GM23338 (cell line): ENCODE data around the gene POLA2. TPM values are rescaled to one million over a fixed set of nuclear protein-coding genes. Genes with fewer than 3 reads are reported as not detected.

Experiments
- ATAC-seq: fragments of 200-7000 bp; cut with Tn5 transposase; 3 replicates; pipeline ENCODE4 v1.9.1; 2020
- DNase-seq: peaks from one replicate; pipeline ENCODE4 v3.0.0-alpha.2; 2015; ENCODE audit warnings: low spot score
- H2AFZ ChIP-seq: fragments of 200-600 bp; sonication (generic); 2 replicates; pipeline ENCODE4 v1.8.0; 2016; ENCODE audit warnings: antibody characterized with exemption, mild to moderate bottlenecking, moderate library complexity
- H3F3A ChIP-seq: fragments of 200-600 bp; sonication (generic); replicated peaks from 2 replicates; pipeline ENCODE4 v1.8.0; 2017; ENCODE audit warnings: antibody characterized with exemption, mixed run types, low read depth
- H3K27ac ChIP-seq: fragments of 200-600 bp; sonication (generic); 2 replicates; pipeline ENCODE4 v1.6.1; 2016; ENCODE audit warnings: low read depth
- H3K27me3 ChIP-seq: fragments of 200-600 bp; sonication (generic); 2 replicates; pipeline ENCODE4 v1.8.0; 2016; ENCODE audit warnings: mild to moderate bottlenecking, mixed run types, moderate library complexity; ENCODE audit not compliant: insufficient read depth
- H3K36me3 ChIP-seq: fragments of 200-600 bp; sonication (generic); 2 replicates; pipeline ENCODE4 v1.8.0; 2016; ENCODE audit warnings: mild to moderate bottlenecking; ENCODE audit not compliant: insufficient read depth
- H3K4me1 ChIP-seq: fragments of 200-600 bp; sonication (generic); 2 replicates; pipeline ENCODE4 v1.8.0; 2016; ENCODE audit warnings: mild to moderate bottlenecking, moderate library complexity; ENCODE audit not compliant: insufficient read depth
- H3K4me2 ChIP-seq: fragments of 200-600 bp; sonication (generic); 2 replicates; pipeline ENCODE4 v1.7.1; 2017; ENCODE audit warnings: mixed run types
- H3K4me3 ChIP-seq: fragments of 200-600 bp; sonication (generic); 2 replicates; pipeline ENCODE4 v1.6.1; 2016; ENCODE audit warnings: mixed run types
- H3K79me2 ChIP-seq: fragments of 200-600 bp; sonication (generic); replicated peaks from 2 replicates; pipeline ENCODE4 v1.8.0; 2017; ENCODE audit warnings: mild to moderate bottlenecking; ENCODE audit not compliant: insufficient read depth
- H3K9me2 ChIP-seq: fragments of 200-600 bp; sonication (generic); 2 replicates; pipeline ENCODE4 v1.8.0; 2017; ENCODE audit not compliant: insufficient read depth
- H4K20me1 ChIP-seq: fragments of 200-600 bp; sonication (generic); replicated peaks from 2 replicates; pipeline ENCODE4 v1.8.0; 2017; ENCODE audit warnings: mild to moderate bottlenecking; ENCODE audit not compliant: insufficient read depth
- H3K27ac Mint-ChIP-seq: 2 replicates; pipeline ENCODE4 v1.8.0; 2020; ENCODE audit warnings: inconsistent platforms, mild to moderate bottlenecking, moderate library complexity, mixed read lengths
- H3K27me3 Mint-ChIP-seq: 3 replicates; pipeline ENCODE4 v1.8.0; 2022; ENCODE audit warnings: low read depth, mild to moderate bottlenecking, moderate library complexity, mixed read lengths, inconsistent platforms; ENCODE audit not compliant: insufficient read depth, poor library complexity
- H3K36me3 Mint-ChIP-seq: 3 replicates; pipeline ENCODE4 v1.8.0; 2021; ENCODE audit warnings: low read depth, mild to moderate bottlenecking, inconsistent platforms, moderate library complexity, mixed read lengths
- H3K4me1 Mint-ChIP-seq: 3 replicates; pipeline ENCODE4 v1.8.0; 2020; ENCODE audit warnings: mild to moderate bottlenecking, inconsistent platforms, mixed read lengths
- H3K4me3 Mint-ChIP-seq: 3 replicates; pipeline ENCODE4 v1.8.0; 2021; ENCODE audit warnings: moderate library complexity, mild to moderate bottlenecking, inconsistent platforms, mixed read lengths
- H3K9me3 Mint-ChIP-seq: 3 replicates; pipeline ENCODE4 v1.8.0; 2020; ENCODE audit warnings: moderate library complexity, mild to moderate bottlenecking, inconsistent platforms, mixed read lengths
- EZH2 ChIP-seq: fragments of 200-600 bp; sonication (generic); IDR thresholded peaks from one replicate; pipeline ENCODE4 v1.8.0; 2017; ENCODE audit warnings: antibody characterized with exemption, mild to moderate bottlenecking, low read depth; ENCODE audit not compliant: unreplicated experiment
- EZH2phosphoT487 ChIP-seq: fragments of 200-600 bp; sonication (generic); IDR thresholded peaks from one replicate; pipeline ENCODE4 v1.8.1; 2018; ENCODE audit warnings: antibody characterized with exemption; ENCODE audit not compliant: unreplicated experiment
- JUNB ChIP-seq: IDR thresholded peaks from one replicate; pipeline ENCODE4 v1.6.1; 2016; ENCODE audit warnings: antibody characterized with exemption; ENCODE audit not compliant: unreplicated experiment
- NANOG ChIP-seq: IDR thresholded peaks from 2 replicates; pipeline ENCODE4 v1.6.1; 2016; ENCODE audit warnings: antibody characterized with exemption, borderline replicate concordance
- POLR2AphosphoS5 ChIP-seq: IDR thresholded peaks from 2 replicates; pipeline ENCODE4 v1.6.1; 2016; ENCODE audit warnings: antibody characterized with exemption, low read depth
- ZNF114 ChIP-seq: fragments of 250-450 bp; sonication (Bioruptor Pico); IDR thresholded peaks from 2 replicates; pipeline ENCODE4 v1.5.0; 2020; ENCODE audit warnings: mild to moderate bottlenecking, moderate library complexity
- ZNF331 ChIP-seq: fragments of 250-450 bp; sonication (Bioruptor Pico); IDR thresholded peaks from 2 replicates; pipeline ENCODE4 v1.5.0; 2020; ENCODE audit warnings: low read depth, mild to moderate bottlenecking, moderate library complexity
- polyA plus RNA-seq: library from polyadenylated mRNA; unstranded; fragments of >200 nt; fragmentation: Nextera tagmentation; extraction: Ambion mirVana; gene quantifications from 2 replicates; pipeline ENCODE4 v1.2.1, GENCODE V29; 2016
- total RNA-seq: library from RNA; depleted of rRNA; stranded (reverse); fragments of >200 nt; shearing (Covaris generic); gene quantifications from 2 replicates; pipeline ENCODE4 v1.2.3, GENCODE V29; 2014
- TF ChIP-seq, protein P1 (sequence below), 2 experiments: fragments of 200-600 bp in 1 of 2; sonication (generic) in 1 of 2; conservative IDR thresholded peaks; 2 replicates each; pipeline versions ENCODE4 v1.5.1 to v1.6.1; 2016 to 2017; ENCODE audit warnings: antibody characterized with exemption in 2 of 2, low read depth in 2 of 2, mild to moderate bottlenecking in 2 of 2, moderate library complexity in 1 of 2
- TF ChIP-seq, protein P2 (sequence below): IDR thresholded peaks from 2 replicates; pipeline ENCODE4 v1.6.1; 2016; ENCODE audit warnings: antibody characterized with exemption
- TF ChIP-seq, protein P3 (sequence below): IDR thresholded peaks from one replicate; pipeline ENCODE4 v1.6.1; 2018; ENCODE audit warnings: antibody characterized with exemption; ENCODE audit not compliant: unreplicated experiment

The POLA2 gene
- total and polyA plus RNA-seq, 2 experiments from 2014 or later = 22.5 to 30.4 TPM

DNA sequence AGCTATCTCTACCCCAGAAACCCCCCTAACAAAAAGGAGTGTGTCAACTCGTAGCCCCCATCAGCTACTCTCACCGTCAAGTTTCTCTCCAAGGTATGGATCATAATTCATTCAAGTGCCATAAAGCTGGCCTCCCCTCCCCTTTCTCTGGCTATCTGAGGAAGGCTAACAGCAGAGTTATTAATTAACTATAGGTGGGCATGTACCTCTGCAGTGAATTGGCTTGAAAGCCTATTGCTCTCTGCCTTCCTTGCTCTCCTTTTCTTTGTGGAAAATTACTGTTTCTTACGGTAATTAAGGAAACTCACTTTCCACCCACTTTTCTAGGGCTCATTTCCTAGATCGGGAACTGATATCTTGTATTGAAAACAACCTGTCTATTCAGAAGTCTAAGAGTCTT lies 14.1 kb downstream of the POLA2 start:
- no peak overlapping the region for H3K4me3 Mint-ChIP-seq
- no peak for TF ChIP-seq EZH2phosphoT487
- no peak for TF ChIP-seq JUNB
- TF ChIP-seq ZNF331 (CRISPR knock-in tag) = no peak
- TF ChIP-seq EZH2 = no peak
- TF ChIP-seq NANOG = no peak
- TF ChIP-seq, protein P1, sequence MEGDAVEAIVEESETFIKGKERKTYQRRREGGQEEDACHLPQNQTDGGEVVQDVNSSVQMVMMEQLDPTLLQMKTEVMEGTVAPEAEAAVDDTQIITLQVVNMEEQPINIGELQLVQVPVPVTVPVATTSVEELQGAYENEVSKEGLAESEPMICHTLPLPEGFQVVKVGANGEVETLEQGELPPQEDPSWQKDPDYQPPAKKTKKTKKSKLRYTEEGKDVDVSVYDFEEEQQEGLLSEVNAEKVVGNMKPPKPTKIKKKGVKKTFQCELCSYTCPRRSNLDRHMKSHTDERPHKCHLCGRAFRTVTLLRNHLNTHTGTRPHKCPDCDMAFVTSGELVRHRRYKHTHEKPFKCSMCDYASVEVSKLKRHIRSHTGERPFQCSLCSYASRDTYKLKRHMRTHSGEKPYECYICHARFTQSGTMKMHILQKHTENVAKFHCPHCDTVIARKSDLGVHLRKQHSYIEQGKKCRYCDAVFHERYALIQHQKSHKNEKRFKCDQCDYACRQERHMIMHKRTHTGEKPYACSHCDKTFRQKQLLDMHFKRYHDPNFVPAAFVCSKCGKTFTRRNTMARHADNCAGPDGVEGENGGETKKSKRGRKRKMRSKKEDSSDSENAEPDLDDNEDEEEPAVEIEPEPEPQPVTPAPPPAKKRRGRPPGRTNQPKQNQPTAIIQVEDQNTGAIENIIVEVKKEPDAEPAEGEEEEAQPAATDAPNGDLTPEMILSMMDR (conservative IDR thresholded peaks at IDR 0.05; ENCODE audit: low read depth in 2 of 2) = no peak
- no peak overlapping the region for H3K27ac ChIP-seq
- no peaks in the 10 kb centered on the region for H3K4me1 ChIP-seq
- DNase-seq = no peak
- peaks cover 12% of the 10 kb centered on the region; the same call in 1 of the 2 replicates for H3F3A ChIP-seq
- peaks cover 4% of the 10 kb centered on the region for H3K27me3 Mint-ChIP-seq
- no peak overlapping the region for H3K4me3 ChIP-seq
- peaks cover 29% of the 10 kb centered on the region for H3K36me3 ChIP-seq
- H3K9me3 Mint-ChIP-seq = no peaks in the 10 kb centered on the region
- peaks cover 2% of the 10 kb centered on the region for H4K20me1 ChIP-seq
- H3K9me2 ChIP-seq = no peaks in the 10 kb centered on the region
- no peak for ATAC-seq
- peaks cover 69% of the 10 kb centered on the region for H3K36me3 Mint-ChIP-seq
- no peaks in the 10 kb centered on the region for H3K27me3 ChIP-seq
- peaks cover 5% of the 10 kb centered on the region; the same call in 1 of the 3 replicates for H3K4me1 Mint-ChIP-seq
- no peak overlapping the region for H2AFZ ChIP-seq
- no peaks in the 10 kb centered on the region for H3K79me2 ChIP-seq
- H3K4me2 ChIP-seq = no peak overlapping the region
- H3K27ac Mint-ChIP-seq = no peak overlapping the region

DNA sequence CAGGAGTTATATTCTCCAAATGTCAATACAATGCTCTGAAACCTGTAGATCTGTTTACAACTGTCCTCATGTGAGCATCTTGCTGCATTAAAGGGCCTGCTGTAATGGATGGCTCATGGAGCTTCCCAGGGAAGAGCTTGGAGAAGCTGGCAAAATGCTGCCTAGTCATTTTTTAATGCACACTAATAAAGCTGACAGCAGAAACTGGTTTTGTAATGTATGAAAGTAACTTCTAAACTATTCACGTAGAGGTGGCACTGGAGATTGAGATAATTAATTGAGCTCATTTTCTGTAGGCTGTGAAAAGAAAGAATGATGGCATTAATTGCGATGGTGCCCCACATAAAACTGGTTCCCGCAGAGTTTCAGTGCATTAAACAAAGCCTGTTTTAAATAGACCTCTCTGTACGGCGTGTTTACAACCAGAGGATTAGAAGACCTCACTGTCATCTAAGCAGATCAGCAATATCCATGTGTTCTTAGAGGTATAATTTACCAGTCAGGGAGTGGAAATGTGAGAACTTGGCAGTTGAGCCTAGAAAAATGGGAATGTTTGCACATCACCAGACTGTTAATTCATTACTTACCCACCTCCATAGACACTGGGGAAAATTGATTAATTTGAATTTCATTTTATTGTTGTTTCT lies 16.0 kb downstream of the POLA2 start:
- Histone ChIP-seq H3K4me1 (no peaks in the 10 kb centered on the region), H3K79me2 (no peaks in the 10 kb centered on the region), H3K36me3 (peaks cover 45% of the 10 kb centered on the region), H3K4me3 (no peak overlapping the region), H3K27ac (0 out of 2 replicates have a peak overlapping the region, but pooled peaks have one; percentile 18), H3K9me2 (no peaks in the 10 kb centered on the region), H4K20me1 (peaks cover 2% of the 10 kb centered on the region), H2AFZ (no peak overlapping the region), H3F3A (peaks cover 16% of the 10 kb centered on the region; the same call in 1 of the 2 replicates), H3K27me3 (no peaks in the 10 kb centered on the region), H3K4me2 (no peak overlapping the region)
- Mint-ChIP-seq H3K27me3 (peaks cover 4% of the 10 kb centered on the region), H3K4me3 (no peak overlapping the region), H3K36me3 (peaks cover 72% of the 10 kb centered on the region), H3K27ac (peak overlapping the region; percentile 15), H3K4me1 (peaks cover 5% of the 10 kb centered on the region; the same call in 1 of the 3 replicates), H3K9me3 (no peaks in the 10 kb centered on the region)
- ATAC-seq (no peak), DNase-seq (no peak)
- no peak for TF ChIP-seq EZH2phosphoT487
- TF ChIP-seq, protein P2, sequence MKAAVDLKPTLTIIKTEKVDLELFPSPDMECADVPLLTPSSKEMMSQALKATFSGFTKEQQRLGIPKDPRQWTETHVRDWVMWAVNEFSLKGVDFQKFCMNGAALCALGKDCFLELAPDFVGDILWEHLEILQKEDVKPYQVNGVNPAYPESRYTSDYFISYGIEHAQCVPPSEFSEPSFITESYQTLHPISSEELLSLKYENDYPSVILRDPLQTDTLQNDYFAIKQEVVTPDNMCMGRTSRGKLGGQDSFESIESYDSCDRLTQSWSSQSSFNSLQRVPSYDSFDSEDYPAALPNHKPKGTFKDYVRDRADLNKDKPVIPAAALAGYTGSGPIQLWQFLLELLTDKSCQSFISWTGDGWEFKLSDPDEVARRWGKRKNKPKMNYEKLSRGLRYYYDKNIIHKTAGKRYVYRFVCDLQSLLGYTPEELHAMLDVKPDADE = no peak
- TF ChIP-seq, protein P3, sequence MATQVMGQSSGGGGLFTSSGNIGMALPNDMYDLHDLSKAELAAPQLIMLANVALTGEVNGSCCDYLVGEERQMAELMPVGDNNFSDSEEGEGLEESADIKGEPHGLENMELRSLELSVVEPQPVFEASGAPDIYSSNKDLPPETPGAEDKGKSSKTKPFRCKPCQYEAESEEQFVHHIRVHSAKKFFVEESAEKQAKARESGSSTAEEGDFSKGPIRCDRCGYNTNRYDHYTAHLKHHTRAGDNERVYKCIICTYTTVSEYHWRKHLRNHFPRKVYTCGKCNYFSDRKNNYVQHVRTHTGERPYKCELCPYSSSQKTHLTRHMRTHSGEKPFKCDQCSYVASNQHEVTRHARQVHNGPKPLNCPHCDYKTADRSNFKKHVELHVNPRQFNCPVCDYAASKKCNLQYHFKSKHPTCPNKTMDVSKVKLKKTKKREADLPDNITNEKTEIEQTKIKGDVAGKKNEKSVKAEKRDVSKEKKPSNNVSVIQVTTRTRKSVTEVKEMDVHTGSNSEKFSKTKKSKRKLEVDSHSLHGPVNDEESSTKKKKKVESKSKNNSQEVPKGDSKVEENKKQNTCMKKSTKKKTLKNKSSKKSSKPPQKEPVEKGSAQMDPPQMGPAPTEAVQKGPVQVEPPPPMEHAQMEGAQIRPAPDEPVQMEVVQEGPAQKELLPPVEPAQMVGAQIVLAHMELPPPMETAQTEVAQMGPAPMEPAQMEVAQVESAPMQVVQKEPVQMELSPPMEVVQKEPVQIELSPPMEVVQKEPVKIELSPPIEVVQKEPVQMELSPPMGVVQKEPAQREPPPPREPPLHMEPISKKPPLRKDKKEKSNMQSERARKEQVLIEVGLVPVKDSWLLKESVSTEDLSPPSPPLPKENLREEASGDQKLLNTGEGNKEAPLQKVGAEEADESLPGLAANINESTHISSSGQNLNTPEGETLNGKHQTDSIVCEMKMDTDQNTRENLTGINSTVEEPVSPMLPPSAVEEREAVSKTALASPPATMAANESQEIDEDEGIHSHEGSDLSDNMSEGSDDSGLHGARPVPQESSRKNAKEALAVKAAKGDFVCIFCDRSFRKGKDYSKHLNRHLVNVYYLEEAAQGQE = no peak
- TF ChIP-seq, protein P1 (conservative IDR thresholded peaks at IDR 0.05; ENCODE audit: low read depth in 2 of 2) = no peak
- TF ChIP-seq POLR2AphosphoS5 = no peak
- no peak for TF ChIP-seq NANOG
- TF ChIP-seq ZNF331 (CRISPR knock-in tag) = no peak
- no peak for TF ChIP-seq ZNF114 (CRISPR knock-in tag)
- TF ChIP-seq JUNB = no peak
